ENCODE data around the gene GCDH. TPM values are rescaled to one million over a fixed set of nuclear protein-coding genes. Genes with fewer than 3 reads are reported as not detected.
"Not testable (repeated sequence)": the region's sequence is repeated elsewhere in the genome, so short reads cannot be mapped to it uniquely, and the experiment has no call there.

GCDH gene
- total RNA-seq, 1 donor from 2014 or later: 42.4 TPM

GRCh38 chr19:12907166-12907565 lies 16.2 kb downstream of the GCDH start:
- no peak for DNase-seq

- no peak for DNase-seq
Observed at GRCh38 chr19:12912571-12912970, 21.6 kb downstream of the GCDH start.

- peak; percentile 55 for DNase-seq
Observed at GRCh38 chr19:12913011-12913561, 22.1 kb downstream of the GCDH start.

- no peak for DNase-seq
Observed at GRCh38 chr19:12913851-12914690, 23.1 kb downstream of the GCDH start.

GRCh38 chr19:12915860-12916259 lies 24.9 kb downstream of the GCDH start:
- DNase-seq: not testable (repeated sequence)

- DNase-seq: no peak
Observed at GRCh38 chr19:12918253-12918652, 27.3 kb downstream of the GCDH start.

- DNase-seq: no peak
Observed at GRCh38 chr19:12921047-12921446, 30.1 kb downstream of the GCDH start.

- no peak for DNase-seq
Observed at GRCh38 chr19:12922959-12923358, 32.0 kb downstream of the GCDH start.

- no peak for DNase-seq
Observed at GRCh38 chr19:12924621-12925310, 33.8 kb downstream of the GCDH start.

GRCh38 chr19:12930002-12930645 lies 39.2 kb downstream of the GCDH start:
- no peak for DNase-seq

GRCh38 chr19:12932392-12933286 lies 41.7 kb downstream of the GCDH start:
- no peak for DNase-seq

GRCh38 chr19:12933287-12934072 lies 42.5 kb downstream of the GCDH start, which contains the start of gene FARSA:
FARSA (minus strand) TSS chr19:12933711; CDS start chr19:12933696, 15 bp downstream.
- peak; percentile 96 for DNase-seq

- no peak for DNase-seq
Observed at GRCh38 chr19:12935071-12935470, 44.1 kb downstream of the GCDH start.

- DNase-seq: no peak
Observed at GRCh38 chr19:12936582-12936981, 45.6 kb downstream of the GCDH start.

- peak; percentile 55 for DNase-seq
Observed at GRCh38 chr19:12937093-12937926, 46.4 kb downstream of the GCDH start.

GRCh38 chr19:12937927-12938778 lies 47.2 kb downstream of the GCDH start, which contains the start of gene CALR:
CALR (plus strand) TSS chr19:12938609; CDS start chr19:12938680, 71 bp downstream.
- peak; percentile 100 for DNase-seq

- DNase-seq: peak; percentile 55
Observed at GRCh38 chr19:12938779-12939601, 48.0 kb downstream of the GCDH start.

- no peak for DNase-seq
Observed at GRCh38 chr19:12939975-12940423, 49.0 kb downstream of the GCDH start.

Measured in dermis blood vessel endothelial cell (primary cell).